HG02571 (cell line): ENCODE results near the gene IAH1.
"Not testable (repeated sequence)": the region's sequence is repeated elsewhere in the genome, so short reads cannot be mapped to it uniquely, and the experiment has no call there.

Experiments used
- ATAC-seq: cut with Tn5 transposase; IDR thresholded peaks from one replicate; pipeline ENCODE4 v1.9.1; 2021; ENCODE audit warnings: mild to moderate bottlenecking, moderate library complexity; ENCODE audit not compliant: unreplicated experiment

The IAH1 gene

GRCh38 chr2:9472511-9472910 is 1.8 kb upstream of the IAH1 start:
- ATAC-seq: no peak

- ATAC-seq: no peak
Observed at GRCh38 chr2:9473308-9473984, 905 bp upstream of the IAH1 start.

- peak; percentile 24 for ATAC-seq
Observed at GRCh38 chr2:9473985-9474360, 378 bp upstream of the IAH1 start.

GRCh38 chr2:9477914-9478313 is 3.6 kb downstream of the IAH1 start:
- no peak for ATAC-seq

GRCh38 chr2:9478526-9478925 is 4.2 kb downstream of the IAH1 start:
- no peak for ATAC-seq

GRCh38 chr2:9480157-9480556 is 5.8 kb downstream of the IAH1 start:
- ATAC-seq: no peak

GRCh38 chr2:9483107-9483506 is 8.8 kb downstream of the IAH1 start:
- ATAC-seq: no peak

GRCh38 chr2:9484533-9484932 is 10.2 kb downstream of the IAH1 start:
- ATAC-seq: no peak

- ATAC-seq: no peak
Observed at GRCh38 chr2:9488583-9489547, 14.5 kb downstream of the IAH1 start.

- no peak for ATAC-seq
Observed at GRCh38 chr2:9490789-9491188, 16.4 kb downstream of the IAH1 start.

GRCh38 chr2:9492927-9493326 is 18.6 kb downstream of the IAH1 start:
- ATAC-seq: no peak

- ATAC-seq: no peak
Observed at GRCh38 chr2:9493478-9493877, 19.1 kb downstream of the IAH1 start.

- ATAC-seq: no peak
Observed at GRCh38 chr2:9494081-9494480, 19.7 kb downstream of the IAH1 start.

- no peak for ATAC-seq
Observed at GRCh38 chr2:9497017-9497416, 22.7 kb downstream of the IAH1 start.

- ATAC-seq: no peak
Observed at GRCh38 chr2:9498210-9498609, 23.9 kb downstream of the IAH1 start.

- no peak for ATAC-seq
Observed at GRCh38 chr2:9508931-9509330, 34.6 kb downstream of the IAH1 start.

- ATAC-seq: not testable (repeated sequence)
Observed at GRCh38 chr2:9513946-9514345, 39.6 kb downstream of the IAH1 start.

- no peak for ATAC-seq
Observed at GRCh38 chr2:9517118-9517782, 42.9 kb downstream of the IAH1 start.

GRCh38 chr2:9518163-9518562 is 43.8 kb downstream of the IAH1 start:
- ATAC-seq: no peak

- ATAC-seq: no peak
Observed at GRCh38 chr2:9518780-9519179, 44.4 kb downstream of the IAH1 start.

- no peak for ATAC-seq
Observed at GRCh38 chr2:9519250-9519649, 44.9 kb downstream of the IAH1 start.

- ATAC-seq: no peak
Observed at GRCh38 chr2:9524291-9524690, 49.9 kb downstream of the IAH1 start.
